Panc1 (cell line): ENCODE measurements around the gene TSKS.

ENCODE experiments used
- TF ChIP-seq, protein P1 (sequence below): fragments of 450-650 bp; IDR thresholded peaks from 2 replicates; pipeline ENCODE4 v1.5.1; 2017; ENCODE audit warnings: mild to moderate bottlenecking
- TF ChIP-seq, protein P2 (sequence below), 2 experiments: IDR thresholded peaks; 2 replicates each; pipeline ENCODE4 v1.6.1; 2011 to 2012; ENCODE audit warnings: low read depth in 2 of 2, control low read depth in 1 of 2, low read length in 1 of 2, mild to moderate bottlenecking in 1 of 2, moderate library complexity in 1 of 2; ENCODE audit not compliant: insufficient read depth in 1 of 2

DNA sequence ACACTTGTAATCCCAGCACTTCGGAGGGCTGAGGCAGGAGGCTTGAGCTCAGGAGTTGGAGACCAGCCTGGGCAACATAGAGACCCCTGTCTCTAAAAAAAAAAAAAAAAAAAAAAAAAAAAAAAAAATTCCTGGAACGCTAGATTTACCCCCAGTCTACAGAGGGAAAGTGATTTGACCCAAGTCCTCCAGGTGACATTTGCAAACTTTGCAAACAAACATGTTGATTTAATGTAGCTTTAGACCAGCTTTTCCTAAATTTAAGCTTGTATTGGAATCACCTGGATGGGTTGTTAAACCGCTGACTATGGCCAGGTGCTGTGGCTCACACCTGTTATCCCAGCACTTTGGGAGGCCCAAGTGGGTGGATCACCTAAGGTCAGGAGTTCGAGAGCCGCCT is 63.7 kb downstream of the TSKS start:
- TF ChIP-seq, protein P1, sequence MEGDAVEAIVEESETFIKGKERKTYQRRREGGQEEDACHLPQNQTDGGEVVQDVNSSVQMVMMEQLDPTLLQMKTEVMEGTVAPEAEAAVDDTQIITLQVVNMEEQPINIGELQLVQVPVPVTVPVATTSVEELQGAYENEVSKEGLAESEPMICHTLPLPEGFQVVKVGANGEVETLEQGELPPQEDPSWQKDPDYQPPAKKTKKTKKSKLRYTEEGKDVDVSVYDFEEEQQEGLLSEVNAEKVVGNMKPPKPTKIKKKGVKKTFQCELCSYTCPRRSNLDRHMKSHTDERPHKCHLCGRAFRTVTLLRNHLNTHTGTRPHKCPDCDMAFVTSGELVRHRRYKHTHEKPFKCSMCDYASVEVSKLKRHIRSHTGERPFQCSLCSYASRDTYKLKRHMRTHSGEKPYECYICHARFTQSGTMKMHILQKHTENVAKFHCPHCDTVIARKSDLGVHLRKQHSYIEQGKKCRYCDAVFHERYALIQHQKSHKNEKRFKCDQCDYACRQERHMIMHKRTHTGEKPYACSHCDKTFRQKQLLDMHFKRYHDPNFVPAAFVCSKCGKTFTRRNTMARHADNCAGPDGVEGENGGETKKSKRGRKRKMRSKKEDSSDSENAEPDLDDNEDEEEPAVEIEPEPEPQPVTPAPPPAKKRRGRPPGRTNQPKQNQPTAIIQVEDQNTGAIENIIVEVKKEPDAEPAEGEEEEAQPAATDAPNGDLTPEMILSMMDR = no peak
- TF ChIP-seq, protein P2, sequence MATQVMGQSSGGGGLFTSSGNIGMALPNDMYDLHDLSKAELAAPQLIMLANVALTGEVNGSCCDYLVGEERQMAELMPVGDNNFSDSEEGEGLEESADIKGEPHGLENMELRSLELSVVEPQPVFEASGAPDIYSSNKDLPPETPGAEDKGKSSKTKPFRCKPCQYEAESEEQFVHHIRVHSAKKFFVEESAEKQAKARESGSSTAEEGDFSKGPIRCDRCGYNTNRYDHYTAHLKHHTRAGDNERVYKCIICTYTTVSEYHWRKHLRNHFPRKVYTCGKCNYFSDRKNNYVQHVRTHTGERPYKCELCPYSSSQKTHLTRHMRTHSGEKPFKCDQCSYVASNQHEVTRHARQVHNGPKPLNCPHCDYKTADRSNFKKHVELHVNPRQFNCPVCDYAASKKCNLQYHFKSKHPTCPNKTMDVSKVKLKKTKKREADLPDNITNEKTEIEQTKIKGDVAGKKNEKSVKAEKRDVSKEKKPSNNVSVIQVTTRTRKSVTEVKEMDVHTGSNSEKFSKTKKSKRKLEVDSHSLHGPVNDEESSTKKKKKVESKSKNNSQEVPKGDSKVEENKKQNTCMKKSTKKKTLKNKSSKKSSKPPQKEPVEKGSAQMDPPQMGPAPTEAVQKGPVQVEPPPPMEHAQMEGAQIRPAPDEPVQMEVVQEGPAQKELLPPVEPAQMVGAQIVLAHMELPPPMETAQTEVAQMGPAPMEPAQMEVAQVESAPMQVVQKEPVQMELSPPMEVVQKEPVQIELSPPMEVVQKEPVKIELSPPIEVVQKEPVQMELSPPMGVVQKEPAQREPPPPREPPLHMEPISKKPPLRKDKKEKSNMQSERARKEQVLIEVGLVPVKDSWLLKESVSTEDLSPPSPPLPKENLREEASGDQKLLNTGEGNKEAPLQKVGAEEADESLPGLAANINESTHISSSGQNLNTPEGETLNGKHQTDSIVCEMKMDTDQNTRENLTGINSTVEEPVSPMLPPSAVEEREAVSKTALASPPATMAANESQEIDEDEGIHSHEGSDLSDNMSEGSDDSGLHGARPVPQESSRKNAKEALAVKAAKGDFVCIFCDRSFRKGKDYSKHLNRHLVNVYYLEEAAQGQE (IDR thresholded peaks at IDR 0.05; ENCODE audit: insufficient read depth in 1 of 2, low read depth in 2 of 2, low read length in 1 of 2) = no peak
